LoVo (cell line): ENCODE data around the gene NAV3.
A peak's percentile ranks its signal among the peaks of the same experiment; 100 is the strongest.

Experiments used
- DNase-seq: peaks from one replicate; pipeline ENCODE4 v3.0.0-alpha.2; 2016; ENCODE audit warnings: low spot score

NAV3 gene

DNA sequence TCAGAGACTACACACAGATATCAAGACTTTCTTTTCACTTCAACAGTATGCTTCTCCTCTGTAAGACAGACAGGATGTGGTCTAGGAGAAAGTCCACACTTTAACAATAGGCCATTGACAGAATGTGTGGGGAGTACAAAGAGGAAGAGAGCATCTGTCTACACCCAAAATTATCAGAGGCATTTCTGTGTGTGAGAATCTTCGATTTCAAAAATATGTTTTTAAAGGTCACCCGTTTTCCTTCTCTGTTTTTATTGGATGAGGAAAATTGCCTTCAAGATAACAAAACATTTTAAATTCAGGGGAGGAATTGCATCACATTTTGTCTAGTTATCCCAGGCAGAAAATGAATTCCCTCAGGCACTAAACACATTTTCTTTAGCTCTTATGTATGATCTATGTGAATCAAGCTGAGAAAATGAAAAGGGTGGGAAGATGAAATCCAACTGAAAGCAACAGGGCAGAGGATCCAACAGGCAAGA, 16.4 kb downstream of the NAV3 start:
- no peak for DNase-seq

DNA sequence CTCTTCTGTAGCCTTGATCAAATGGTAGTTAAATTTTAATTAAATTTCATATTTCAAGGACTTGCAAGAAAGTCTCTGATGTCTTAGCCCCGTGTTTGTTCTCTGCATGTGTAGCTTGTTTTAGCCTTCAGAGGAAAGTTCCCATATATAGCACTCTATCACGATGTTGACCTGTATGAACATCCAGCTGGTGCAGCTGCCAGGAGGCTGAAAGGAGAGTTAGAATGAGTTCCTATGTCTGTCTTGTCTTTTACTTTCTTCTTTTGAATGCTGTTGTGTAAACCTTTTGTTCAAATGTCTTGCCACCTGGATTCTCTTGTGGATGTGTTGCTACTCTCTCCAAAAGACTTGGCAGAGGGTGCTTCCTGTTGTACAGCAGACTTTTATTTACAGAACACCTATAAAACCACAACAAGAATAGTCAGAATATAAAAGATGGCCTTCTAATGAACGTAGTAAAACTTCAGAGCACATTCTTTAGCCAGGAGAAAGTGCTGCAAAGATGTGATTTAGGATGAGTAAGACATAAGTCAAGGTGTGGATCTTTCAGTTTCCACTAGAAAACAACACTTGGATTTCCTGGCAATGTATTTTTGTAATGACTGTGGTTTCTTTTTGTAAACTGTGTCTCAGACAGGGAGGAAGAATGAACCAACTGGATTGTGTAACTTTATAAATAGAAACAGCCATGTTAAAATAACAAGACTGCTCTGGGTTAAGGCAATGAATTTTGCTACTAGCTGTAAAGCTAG, 17.2 kb downstream of the NAV3 start:
- peak; percentile 62 for DNase-seq

DNA sequence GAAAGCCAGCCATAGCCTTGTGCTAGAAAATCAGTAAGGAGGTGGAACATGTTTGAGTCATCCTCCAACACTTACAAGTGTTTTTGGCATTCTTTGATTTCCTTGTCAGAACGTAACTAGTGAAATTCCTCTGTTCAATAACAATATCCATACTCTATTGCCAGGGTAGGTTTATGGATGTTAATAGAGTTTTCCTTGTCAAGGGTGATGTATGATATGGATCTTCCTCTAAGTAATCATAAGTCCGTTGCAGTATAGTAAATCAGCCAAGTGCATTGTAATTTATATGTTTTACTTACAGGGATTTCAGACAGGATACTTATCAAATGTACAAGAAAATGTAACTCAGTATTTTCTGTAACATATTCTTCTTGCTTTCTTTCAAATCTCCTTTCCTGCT, 19.4 kb downstream of the NAV3 start:
- DNase-seq, result no peak

DNA sequence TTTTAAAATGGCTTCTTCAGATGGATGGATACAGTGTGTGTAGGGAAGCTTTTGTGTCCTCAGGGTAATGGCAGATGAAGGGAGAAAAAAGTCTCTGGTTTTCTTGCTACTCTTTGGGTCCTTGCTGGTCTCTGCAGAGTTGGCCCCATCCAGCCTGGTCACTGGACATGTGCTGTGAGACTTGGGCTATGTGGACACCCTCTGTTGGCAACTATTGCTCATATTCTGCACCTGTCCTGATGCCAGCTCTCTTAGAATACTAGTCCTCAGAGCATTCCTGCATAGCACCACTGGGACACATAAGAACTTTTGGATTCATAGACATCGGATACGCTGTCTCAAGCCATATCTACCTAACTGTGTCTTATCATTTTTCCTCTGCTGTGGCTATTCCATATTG, 20.0 kb downstream of the NAV3 start:
- no peak for DNase-seq

DNA sequence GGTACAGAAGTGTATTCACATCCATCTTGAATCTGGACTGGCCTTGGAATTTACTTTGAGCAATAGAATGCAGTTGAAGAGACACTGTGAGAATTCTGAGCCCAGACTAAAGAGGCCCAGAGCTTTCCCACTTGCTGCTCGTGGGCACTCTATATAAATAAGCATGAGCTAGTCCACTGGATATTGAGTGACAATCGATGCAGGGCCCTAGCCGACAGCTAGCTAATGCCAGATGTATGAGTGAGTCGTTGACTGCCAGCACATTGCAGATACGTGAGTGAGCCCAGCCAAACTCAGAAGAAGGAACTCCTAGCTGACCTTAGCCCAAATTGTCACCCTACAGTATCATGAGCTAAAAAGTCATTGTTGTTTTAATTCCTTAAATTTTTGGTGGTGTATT, 24.9 kb downstream of the NAV3 start:
- DNase-seq, result no peak

DNA sequence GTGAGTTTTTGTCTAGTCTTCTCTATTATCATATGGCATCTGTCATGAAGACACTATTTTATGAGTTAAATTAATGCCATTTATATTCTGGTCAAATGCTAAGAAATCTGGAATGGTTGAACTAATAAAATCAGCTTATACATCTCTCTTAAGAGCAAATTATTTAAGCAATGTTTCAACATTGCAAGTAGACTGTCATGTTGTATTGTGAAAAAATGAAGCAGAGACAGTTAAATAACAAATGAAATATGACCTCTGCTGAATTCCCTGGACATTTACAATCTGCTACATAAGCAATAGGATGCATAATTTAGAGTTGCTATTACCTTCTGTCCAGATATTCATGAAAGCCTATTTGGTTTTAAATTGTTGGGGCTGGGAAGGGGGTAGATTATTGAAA, 30.6 kb downstream of the NAV3 start:
- no peak for DNase-seq

DNA sequence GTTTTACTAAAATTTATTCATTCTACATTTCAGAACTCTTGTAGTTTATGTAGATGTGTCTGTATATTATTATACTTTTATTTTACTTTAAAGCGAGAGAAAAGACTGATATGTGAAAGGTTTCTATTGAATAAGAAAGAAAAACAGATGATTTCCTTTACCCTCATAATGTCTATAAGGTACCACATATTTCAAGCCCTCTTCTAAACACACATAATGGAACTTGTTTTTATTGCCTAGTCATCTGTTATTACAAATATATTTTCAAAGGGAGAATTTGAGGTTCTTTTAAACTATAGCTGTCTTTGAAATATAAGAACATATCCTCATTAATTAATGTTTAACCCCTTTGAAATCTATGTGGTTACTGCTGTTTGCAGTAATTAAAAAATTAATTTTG, 34.5 kb downstream of the NAV3 start:
- no peak for DNase-seq

DNA sequence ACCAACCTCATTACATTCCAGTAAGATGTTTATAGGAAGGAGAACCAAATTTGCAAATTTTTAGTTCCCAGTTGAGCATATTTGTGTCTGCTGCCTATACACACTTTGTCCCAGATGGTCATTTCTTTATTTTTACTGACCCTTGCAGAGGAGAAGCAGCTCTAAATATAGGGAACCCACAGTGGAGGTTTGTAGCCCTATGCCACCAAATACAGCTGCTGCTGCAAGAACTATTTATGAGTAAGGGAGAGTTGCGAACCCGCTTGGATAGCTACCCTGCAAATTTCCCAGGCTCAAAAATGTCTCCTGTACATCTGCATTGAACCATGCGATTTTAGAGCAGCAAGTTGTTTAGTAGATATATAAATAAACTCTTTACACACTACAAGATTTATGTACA, 48.2 kb downstream of the NAV3 start:
- no peak for DNase-seq

DNA sequence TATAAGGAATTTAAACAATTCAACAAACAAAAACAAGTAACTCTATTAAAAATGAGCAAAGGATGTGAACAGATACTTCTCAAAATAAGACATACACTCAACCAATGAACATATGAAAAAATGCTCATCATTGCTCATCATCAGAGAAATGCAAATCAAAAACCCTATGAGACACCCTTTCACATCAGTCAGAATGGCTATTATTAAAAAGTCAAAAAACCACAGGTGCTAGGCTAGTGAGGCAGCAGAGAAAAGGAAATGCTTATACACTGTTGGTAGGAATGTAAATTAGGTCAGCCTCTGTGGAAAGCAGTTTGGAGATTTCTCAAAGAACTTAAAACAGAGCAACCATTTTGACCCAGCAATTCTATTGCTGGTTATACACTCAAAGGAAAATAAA, 52.0 kb downstream of the NAV3 start:
- DNase-seq, result no peak

DNA sequence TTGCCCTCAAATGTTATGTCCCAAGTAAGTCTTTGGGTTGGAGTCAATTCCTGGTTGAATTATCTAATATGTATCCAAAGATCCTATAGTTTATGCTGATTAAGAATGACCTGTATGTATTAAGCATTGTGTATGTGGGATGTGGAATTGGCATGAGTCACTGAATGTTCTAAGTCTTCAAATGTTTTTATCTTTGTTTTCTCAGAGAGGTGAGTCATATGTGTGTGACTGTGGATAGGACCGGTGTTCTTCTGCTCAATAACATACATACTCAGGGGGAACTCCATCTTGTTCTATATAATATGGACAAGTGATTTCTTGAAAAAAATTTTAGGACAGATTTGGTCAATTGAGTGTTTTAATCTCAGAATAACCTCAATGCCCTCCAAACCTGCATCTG, 57.9 kb downstream of the NAV3 start:
- DNase-seq, result peak; percentile 57

DNA sequence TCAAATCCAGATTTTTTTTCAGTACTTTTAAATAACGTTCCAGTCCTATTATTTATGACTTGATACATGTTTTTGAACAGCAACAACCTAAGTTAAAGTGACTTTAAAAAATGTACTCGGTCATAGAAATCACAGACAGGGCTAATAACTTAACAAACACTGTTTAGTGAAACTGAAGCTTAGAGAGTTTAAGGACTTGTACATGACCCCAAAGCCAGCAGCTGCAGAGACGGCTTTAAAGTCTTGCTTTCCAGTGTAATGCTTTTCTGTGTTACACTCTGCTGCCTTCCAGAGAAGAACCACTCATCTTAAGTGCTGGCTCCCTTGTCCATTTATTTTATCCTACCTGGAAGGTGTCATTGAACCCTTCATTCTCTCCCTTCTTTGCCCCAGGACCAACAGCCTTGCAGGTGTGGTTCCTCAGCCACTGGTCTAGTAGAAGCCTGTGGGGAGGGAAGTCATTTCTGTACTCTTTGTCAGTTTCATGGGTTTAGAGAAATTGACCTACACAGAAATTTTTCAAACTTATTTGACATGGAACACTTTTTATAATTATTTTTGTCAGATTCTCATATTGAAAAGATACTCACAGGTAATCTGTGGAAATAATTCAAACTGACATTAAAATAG, 60.9 kb downstream of the NAV3 start:
- DNase-seq, result no peak

DNA sequence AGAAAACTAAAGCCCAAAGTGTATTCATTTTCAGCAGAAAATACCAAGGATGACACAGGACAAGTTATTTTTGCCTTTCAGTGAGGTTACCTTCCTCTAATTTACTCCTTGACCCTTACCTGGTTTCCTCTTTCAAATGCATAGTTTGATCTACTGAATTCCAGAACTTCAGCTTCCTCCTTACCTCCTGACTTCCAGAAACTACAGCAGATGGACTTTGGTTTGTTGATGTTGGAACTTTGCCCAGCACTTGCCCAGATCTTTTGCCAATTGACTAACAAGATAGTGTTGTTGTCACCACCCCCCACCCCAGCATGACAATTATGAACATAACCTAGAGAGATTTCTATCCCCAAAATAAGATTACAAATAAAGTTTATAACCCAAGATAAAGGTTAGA, 63.2 kb downstream of the NAV3 start:
- peak; percentile 93 for DNase-seq

DNA sequence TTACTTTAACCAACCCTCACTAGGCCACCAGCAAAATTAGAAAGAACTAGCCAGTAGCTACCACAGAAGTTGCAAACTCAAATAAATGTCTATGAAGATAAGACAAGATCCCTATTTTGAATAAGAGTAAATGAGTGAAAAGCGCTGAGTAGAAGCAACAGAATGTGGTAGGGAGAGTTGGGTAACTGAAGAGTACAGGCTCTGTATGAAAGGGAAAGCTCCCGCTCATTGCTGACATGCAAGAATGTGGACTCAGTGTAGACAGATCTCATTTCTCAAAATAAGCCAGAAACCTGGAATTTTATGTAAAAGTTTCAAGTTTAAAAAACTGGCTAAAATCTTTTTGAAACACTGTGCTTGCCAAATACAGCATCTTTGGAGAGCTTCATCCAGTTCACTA, 63.9 kb downstream of the NAV3 start:
- no peak for DNase-seq

DNA sequence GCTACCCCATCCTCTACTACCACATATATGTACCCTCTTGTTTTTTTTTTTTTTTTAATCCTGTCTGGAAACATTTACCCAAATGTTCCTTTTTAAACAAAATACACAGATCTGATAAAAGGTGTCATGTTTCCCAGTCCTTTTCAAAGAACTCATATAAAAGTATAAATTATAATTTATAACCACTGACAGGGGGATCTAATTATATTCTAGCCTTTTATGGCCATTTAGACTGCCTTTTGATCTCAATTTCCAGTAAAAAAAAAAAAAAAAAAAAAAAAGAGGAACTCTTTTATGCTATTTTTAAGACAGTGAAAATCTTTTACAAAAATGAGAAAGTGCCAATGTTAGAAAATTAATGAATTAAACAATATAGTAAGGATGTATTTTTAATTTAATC, 65.0 kb downstream of the NAV3 start:
- no peak for DNase-seq

DNA sequence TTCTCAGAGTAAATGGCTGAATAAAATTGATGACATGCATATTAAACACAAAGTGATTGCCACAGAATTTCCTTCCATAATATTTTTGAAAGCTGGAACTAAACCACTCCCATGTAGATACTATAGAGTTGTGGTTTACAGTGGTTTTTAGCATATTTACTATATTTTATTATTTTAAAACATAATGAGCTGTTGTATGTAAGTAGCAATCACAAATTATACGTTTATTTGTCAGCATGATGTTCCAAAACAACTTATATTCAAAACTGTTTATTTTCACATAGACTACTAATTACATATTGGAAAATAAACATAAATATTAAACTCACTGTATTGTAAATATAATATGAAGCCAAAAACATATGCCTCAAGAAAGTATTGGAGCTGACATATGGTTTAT, 77.2 kb downstream of the NAV3 start:
- DNase-seq, result no peak

DNA sequence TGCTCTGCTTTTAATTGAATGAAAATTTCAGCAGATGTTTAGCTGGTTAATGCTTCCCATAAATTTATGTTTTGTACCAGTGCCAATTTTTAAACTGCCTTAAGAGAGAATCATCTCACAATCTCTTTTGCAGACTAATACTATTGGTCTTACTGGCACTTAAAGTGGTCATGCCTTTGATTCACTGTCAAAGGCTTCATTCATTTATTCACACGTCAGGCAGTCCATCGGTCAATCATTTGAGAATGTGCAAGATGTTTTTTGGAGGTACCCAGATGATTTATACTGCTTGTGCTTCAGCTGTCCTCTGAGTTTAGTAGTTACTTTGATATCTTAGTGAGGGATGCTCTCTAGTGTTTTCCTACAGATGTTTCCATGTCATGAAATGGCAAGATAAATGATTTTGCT, 83.4 kb downstream of the NAV3 start:
- DNase-seq, result no peak

DNA sequence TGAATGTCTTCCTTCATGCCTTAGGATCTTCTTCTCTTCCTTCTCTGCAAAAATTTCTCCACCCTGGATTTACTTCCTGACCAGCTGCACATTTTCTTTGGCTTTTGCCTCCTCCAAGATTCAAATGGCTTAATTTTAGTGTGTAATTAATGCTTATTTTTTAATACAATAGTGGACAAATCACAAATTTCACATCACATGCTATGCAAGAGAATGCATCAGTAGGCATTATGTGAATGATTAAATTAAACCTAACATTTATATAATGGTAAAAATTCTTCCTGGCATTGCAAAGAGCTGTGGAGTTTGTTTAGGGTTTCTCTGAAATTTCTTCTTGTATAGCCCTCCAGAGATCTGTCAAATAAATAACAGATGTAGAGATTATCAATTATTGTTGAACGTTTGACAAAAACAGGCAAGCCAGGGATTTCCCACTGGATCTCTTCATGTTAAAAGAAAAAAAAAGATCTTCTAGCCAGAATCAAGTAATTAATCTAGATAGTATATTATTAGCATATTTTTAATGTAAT, 84.4 kb downstream of the NAV3 start:
- DNase-seq, result no peak

DNA sequence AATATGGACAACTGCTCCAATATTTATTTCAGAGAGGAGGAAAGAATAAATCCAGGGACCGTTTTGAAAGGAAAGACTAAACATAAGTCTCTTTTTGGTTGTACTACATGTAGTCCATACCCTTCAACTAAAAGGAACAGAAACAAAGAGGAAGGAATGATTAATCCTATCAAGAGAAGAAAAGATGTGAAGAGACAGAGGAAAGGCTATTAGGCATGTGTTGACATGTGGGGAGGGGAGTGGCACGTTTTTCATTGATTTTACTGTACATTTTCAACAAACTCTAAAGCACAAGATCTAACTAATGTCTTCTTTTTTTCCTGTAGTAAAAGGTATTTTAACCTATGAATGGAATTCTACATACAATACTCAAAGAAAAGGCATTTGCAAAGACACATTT, 85.6 kb downstream of the NAV3 start:
- DNase-seq, result no peak

DNA sequence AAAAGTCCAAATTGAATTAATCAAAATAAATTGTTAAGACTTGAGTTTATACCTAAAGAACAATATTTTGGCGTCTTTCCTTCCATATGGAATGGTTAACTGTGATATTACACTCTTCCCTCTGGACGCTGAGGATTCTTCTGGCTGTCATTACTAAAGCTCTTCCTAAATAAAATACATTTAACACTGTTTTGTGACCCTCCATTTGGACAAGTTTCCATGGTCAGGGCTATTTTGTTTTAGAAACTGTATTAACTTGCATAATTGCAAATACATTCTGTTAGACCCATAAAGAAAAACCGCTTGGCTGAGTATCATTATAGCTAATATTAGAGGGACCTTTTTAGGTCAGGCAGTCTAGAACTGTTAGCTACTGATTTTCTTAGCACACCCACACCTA, 87.4 kb downstream of the NAV3 start:
- DNase-seq, result no peak

DNA sequence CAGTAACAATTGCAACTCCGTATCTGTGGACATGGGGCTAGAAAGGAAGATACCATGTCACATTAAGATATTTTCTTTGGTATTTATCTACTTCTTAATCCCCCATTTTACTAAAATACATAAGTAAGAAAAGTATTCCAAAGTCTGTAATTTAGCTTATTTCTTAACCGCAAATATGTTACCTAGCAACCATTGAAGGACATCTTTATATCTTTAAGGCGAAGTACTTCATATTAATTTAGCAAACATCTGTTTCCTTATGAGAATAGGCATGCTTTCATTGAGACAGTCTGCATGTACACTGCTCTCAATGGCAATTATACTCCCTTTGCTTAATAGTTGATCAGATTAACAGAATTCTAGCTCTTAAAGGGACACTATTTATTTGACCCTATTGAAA, 88.8 kb downstream of the NAV3 start:
- DNase-seq, result no peak

DNA sequence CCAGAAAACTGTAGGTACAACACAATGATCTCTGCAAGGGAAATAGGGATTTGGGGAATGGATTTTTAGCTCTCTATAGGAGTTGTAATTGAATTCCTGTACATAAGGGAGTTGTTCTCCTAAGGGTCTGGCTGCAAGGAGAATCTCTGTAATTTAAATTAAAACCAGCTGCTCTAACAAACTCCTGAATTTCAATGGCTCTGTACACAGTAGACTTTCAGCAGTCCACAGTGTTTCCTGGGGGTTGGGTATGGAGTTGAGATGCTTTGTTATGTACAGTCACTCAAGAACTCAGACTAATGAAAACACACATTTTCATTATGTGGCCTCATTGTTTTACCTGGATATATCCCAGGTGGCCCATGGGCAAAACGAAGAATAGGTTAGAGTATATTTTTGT, 93.2 kb downstream of the NAV3 start:
- DNase-seq, result no peak

DNA sequence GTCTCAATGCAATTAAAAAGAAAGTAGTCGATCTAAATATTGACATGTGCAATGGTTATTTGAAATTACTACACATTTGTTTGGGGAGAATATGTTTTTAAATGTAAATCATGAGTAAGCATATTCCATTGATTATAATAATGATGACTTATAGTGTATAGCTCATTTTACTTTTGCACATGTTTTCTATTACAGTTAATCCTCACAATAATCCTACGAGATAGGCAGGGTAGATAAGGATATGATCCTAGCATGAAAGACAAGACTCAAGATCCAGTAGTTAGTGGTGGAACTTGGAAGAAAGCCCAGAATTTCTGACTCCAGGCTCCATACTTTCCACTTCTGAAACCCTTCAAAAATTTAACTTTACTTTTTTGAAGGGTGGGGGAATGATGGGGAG, 94.0 kb downstream of the NAV3 start:
- DNase-seq, result no peak

DNA sequence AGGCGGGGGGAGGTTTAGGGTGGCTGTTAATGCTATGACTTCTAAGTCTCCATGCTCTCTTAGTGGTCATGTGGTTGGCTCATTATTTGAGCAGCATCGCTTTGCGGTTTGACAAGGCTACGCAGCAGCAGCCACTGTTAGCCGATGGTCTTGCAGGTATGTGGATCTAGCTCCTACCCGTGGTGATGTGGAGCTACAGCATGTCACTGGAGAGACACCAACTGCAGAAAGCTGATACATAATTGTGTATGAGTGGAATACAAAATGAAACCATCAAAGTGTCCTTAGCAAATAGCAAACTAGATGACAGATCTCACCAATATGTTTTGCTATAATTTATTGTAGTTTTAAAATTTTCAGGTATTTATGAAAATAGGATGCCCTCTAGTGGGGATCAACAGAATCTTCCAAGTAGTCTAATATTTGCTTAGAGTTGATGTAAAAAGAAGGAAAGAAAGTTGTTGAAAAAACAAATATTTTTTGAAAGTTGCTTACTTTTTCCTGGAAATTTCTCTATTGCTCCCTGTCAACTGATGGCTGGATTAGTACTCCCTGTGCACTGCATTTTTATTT, 94.9 kb downstream of the NAV3 start:
- peak; percentile 91 for DNase-seq
